Calu3 (cell line): ENCODE measurements around the gene EXOSC6. TPM values are rescaled to one million over a fixed set of nuclear protein-coding genes. Genes with fewer than 3 reads are reported as not detected.

ENCODE experiments used
- BruUV-seq: library from RNA; stranded (reverse); fragments of 400-500 nt; replicated peaks from 2 replicates; lab custom pipeline; 2021; lab: Mats Ljungman, UMichigan
- CTCF ChIA-PET: fragments of 300-600 bp; sonication (Branson Sonifier 250); formaldehyde crosslinking; loops from one replicate; lab custom pipeline; 2022; ENCODE audit warnings: antibody characterized with exemption; lab: Charles Lee
- DNase-seq: peaks from one replicate; pipeline ENCODE4 v3.0.0; 2022
- H3K27ac Mint-ChIP-seq: one replicate; pipeline ENCODE4 v1.8.0; 2022; ENCODE audit warnings: mixed read lengths; ENCODE audit not compliant: unreplicated experiment
- H3K27me3 Mint-ChIP-seq: one replicate; pipeline ENCODE4 v1.8.0; 2022; ENCODE audit warnings: mixed read lengths; ENCODE audit not compliant: unreplicated experiment
- H3K36me3 Mint-ChIP-seq: one replicate; pipeline ENCODE4 v1.8.0; 2022; ENCODE audit warnings: mild to moderate bottlenecking, moderate library complexity, mixed read lengths; ENCODE audit not compliant: insufficient read depth, unreplicated experiment
- H3K4me1 Mint-ChIP-seq: one replicate; pipeline ENCODE4 v1.8.0; 2022; ENCODE audit warnings: mild to moderate bottlenecking, low read depth, mixed read lengths; ENCODE audit not compliant: unreplicated experiment
- H3K4me3 Mint-ChIP-seq: one replicate; pipeline ENCODE4 v1.8.0; 2022; ENCODE audit warnings: mild to moderate bottlenecking, low read depth, moderate library complexity, mixed read lengths; ENCODE audit not compliant: unreplicated experiment
- H3K9me3 Mint-ChIP-seq: one replicate; pipeline ENCODE4 v1.8.0; 2022; ENCODE audit warnings: low read depth, mixed read lengths; ENCODE audit not compliant: unreplicated experiment
- CTCF ChIP-seq: fragments of 200-600 bp; IDR thresholded peaks from one replicate; pipeline ENCODE4 v1.8.0; 2022; ENCODE audit warnings: antibody characterized with exemption; ENCODE audit not compliant: unreplicated experiment
- intact Hi-C: fragments of 100-400 bp; cut with micrococcal nuclease; formaldehyde crosslinking; loops from one replicate; pipeline ENCODE4 v1.10.0; 2022; ENCODE audit not compliant: unreplicated experiment
- total RNA-seq: library from RNA; stranded (reverse); gene quantifications from 2 replicates; pipeline ENCODE4 v1.2.3, GENCODE V29; 2022

Gene EXOSC6
- total RNA-seq, 1 experiment from 2014 or later: 32.3 TPM

- intact Hi-C loops: no loop called here
Measured at GRCh38 chr16:70257391-70257790, 5.7 kb upstream of the EXOSC6 start.

GRCh38 chr16:70255574-70255973 lies 3.8 kb upstream of the EXOSC6 start:
- Mint-ChIP-seq H3K4me1 (no peaks in the 10 kb centered on the region), H3K9me3 (no peaks in the 10 kb centered on the region), H3K27me3 (no peaks in the 10 kb centered on the region), H3K4me3 (no peak overlapping the region), H3K27ac (no peak overlapping the region), H3K36me3 (peaks cover 98% of the 10 kb centered on the region)
- no peak for DNase-seq
- CTCF ChIA-PET: interaction anchor here (0.7 kb wide), 1 partner anchor 96 kb away, joined by 5 read pairs; no protein-coding TSS in a partner anchor
- no TSS peak for BruUV-seq
- TF ChIP-seq CTCF: no peak
- intact Hi-C loops: no loop called here

More at GRCh38 chr16:70257391-70257790, 5.7 kb upstream of the EXOSC6 start:
- TF ChIP-seq CTCF: no peak
- H3K27ac Mint-ChIP-seq: no peak overlapping the region
- BruUV-seq: no TSS peak
- CTCF ChIA-PET: no interaction called here
- no peaks in the 10 kb centered on the region for H3K9me3 Mint-ChIP-seq
- no peak overlapping the region for H3K4me3 Mint-ChIP-seq
- peaks cover 98% of the 10 kb centered on the region for H3K36me3 Mint-ChIP-seq
- H3K4me1 Mint-ChIP-seq: no peaks in the 10 kb centered on the region
- H3K27me3 Mint-ChIP-seq: no peaks in the 10 kb centered on the region
- no peak for DNase-seq

GRCh38 chr16:70254965-70255286 lies 3.2 kb upstream of the EXOSC6 start:
- Mint-ChIP-seq H3K4me3 (no peak overlapping the region), H3K9me3 (no peaks in the 10 kb centered on the region), H3K27ac (no peak overlapping the region), H3K27me3 (no peaks in the 10 kb centered on the region), H3K4me1 (no peaks in the 10 kb centered on the region), H3K36me3 (peaks cover 98% of the 10 kb centered on the region)
- TF ChIP-seq CTCF: no peak
- intact Hi-C loops: no loop called here
- BruUV-seq: no TSS peak
- CTCF ChIA-PET: interaction anchor here (0.6 to 0.7 kb wide), 2 partner anchors 96 to 432 kb away, joined by 5 read pairs; no protein-coding TSS in a partner anchor
- no peak for DNase-seq

- H3K36me3 Mint-ChIP-seq: peaks cover 97% of the 10 kb centered on the region
- no peak for TF ChIP-seq CTCF
- CTCF ChIA-PET: interaction anchor here (0.6 to 0.7 kb wide), 2 partner anchors 44 to 433 kb away, joined by 5 read pairs; no protein-coding TSS in a partner anchor
- H3K9me3 Mint-ChIP-seq: no peaks in the 10 kb centered on the region
- H3K4me3 Mint-ChIP-seq: no peak overlapping the region
- BruUV-seq: no TSS peak
- no peak overlapping the region for H3K27ac Mint-ChIP-seq
- no peak for DNase-seq
- H3K27me3 Mint-ChIP-seq: no peaks in the 10 kb centered on the region
- H3K4me1 Mint-ChIP-seq: no peaks in the 10 kb centered on the region
- intact Hi-C loops: no loop called here
Measured at GRCh38 chr16:70254180-70254964, 2.6 kb upstream of the EXOSC6 start.
